Left ventricle myocardium inferior (tissue), 1 donor: ENCODE data around the gene FCGBP. TPM values are rescaled to one million over a fixed set of nuclear protein-coding genes. Genes with fewer than 3 reads are reported as not detected.

Experiments
- total RNA-seq: library from RNA; stranded (reverse); fragmentation: NEBNext Ultra II Directional; extraction: Animal tissue kit (Norgen Biotek cat#: 25700); gene quantifications from one replicate; pipeline ENCODE4 v1.2.1, GENCODE V29; 2021
- donor health status: DM: no; HTN: yes; CAD: no; lungs with severe emphysema.

FCGBP gene
- total RNA-seq, 1 donor from 2014 or later = 4.1 TPM

Other genes starting within 250 kb of the FCGBP start
- gene LGALS14, start 230.2 kb downstream of the FCGBP start, total RNA-seq = not detected
- gene CLC, start 196.6 kb downstream of the FCGBP start, total RNA-seq = not detected
- gene LEUTX, start 155.8 kb downstream of the FCGBP start, total RNA-seq = not detected
- gene DYRK1B, start 100.5 kb downstream of the FCGBP start, total RNA-seq = 30.2 TPM
- 63.1 TPM for gene FBL, start 88.3 kb downstream of the FCGBP start, total RNA-seq
- gene PSMC4, start 36.5 kb upstream of the FCGBP start, total RNA-seq = 70.7 TPM
- gene ZNF546, start 62.4 kb upstream of the FCGBP start, total RNA-seq = 7.8 TPM
- gene ZNF780B, start 121.6 kb upstream of the FCGBP start, total RNA-seq = 26.6 TPM
- 10.3 TPM for gene ZNF780A, start 156.3 kb upstream of the FCGBP start, total RNA-seq